Esophagus muscularis mucosa (tissue), 4 donors: Measurements from ENCODE around the gene MRPL41. TPM values are rescaled to one million over a fixed set of nuclear protein-coding genes. Genes with fewer than 3 reads are reported as not detected.
A peak's percentile ranks its signal among the peaks of the same experiment; 100 is the strongest.

Experiments
- DNase-seq: peaks from one replicate; pipeline ENCODE4 v3.0.0-alpha.2; 2017; ENCODE audit errors: extremely low spot score
- H3K27ac ChIP-seq, 4 donors: fragments of 200-600 bp; sonication (generic); replicated peaks in 1 of 4; 1 replicate in 3 of 4; 2 replicates in 1 of 4; pipeline ENCODE4 v1.5.1; 2016 to 2019; ENCODE audit warnings: mild to moderate bottlenecking in 1 of 4
- H3K27me3 ChIP-seq, 4 donors: fragments of 200-600 bp; sonication (generic); one replicate each; pipeline versions ENCODE4 v1.5.1 to v1.6.0; 2016 to 2019
- H3K36me3 ChIP-seq, 4 donors: fragments of 200-600 bp; sonication (generic); one replicate each; pipeline ENCODE4 v1.5.1; 2016 to 2019
- H3K4me1 ChIP-seq, 4 donors: fragments of 200-600 bp; sonication (generic); one replicate each; pipeline ENCODE4 v1.5.1; 2016 to 2019
- H3K4me3 ChIP-seq, 4 donors: fragments of 200-600 bp; sonication (generic); 1 replicate in 2 of 4; 2 replicates in 2 of 4; pipeline ENCODE4 v1.5.1; 2016 to 2019; ENCODE audit warnings: mild to moderate bottlenecking in 4 of 4, moderate library complexity in 1 of 4
- H3K9me3 ChIP-seq, 4 donors: fragments of 200-600 bp; sonication (generic); 1 replicate in 3 of 4; 2 replicates in 1 of 4; pipeline ENCODE4 v1.5.1; 2016 to 2019
- EP300 ChIP-seq: sonication (generic); formaldehyde crosslinking; IDR thresholded peaks from one replicate; pipeline ENCODE4 v1.6.1; 2017; ENCODE audit warnings: antibody characterized with exemption
- POLR2A ChIP-seq: fragments of 450-650 bp; IDR thresholded peaks from one replicate; pipeline ENCODE4 v1.6.1; 2017; ENCODE audit warnings: antibody characterized with exemption, moderate library complexity, mild to moderate bottlenecking, low read depth
- POLR2AphosphoS5 ChIP-seq, 2 donors: sonication (generic); formaldehyde crosslinking; IDR thresholded peaks; one replicate each; pipeline ENCODE4 v1.6.1; 2017; ENCODE audit warnings: antibody characterized with exemption in 2 of 2
- WGBS: methylation state at CpG from one replicate; pipeline ENCODE4 v1.1.5; 2018; 5-methylcytosine and 5-hydroxymethylcytosine counted together
- intact Hi-C: fragments of 100-400 bp; cut with DNase I; formaldehyde crosslinking; loops from one replicate; pipeline ENCODE4 v1.15.1; 2023
- total RNA-seq, 4 donors: library from RNA; depleted of rRNA; stranded (reverse); fragments of >200 nt; gene quantifications; one replicate each; pipeline versions ENCODE4 v1.1.0 to v1.2.1, GENCODE V29; 2016
- TF ChIP-seq, protein P1 (sequence below), 3 experiments: fragments of 200-600 bp in 2 of 3; fragments of 450-650 bp in 1 of 3; sonication (generic) in 2 of 3; IDR thresholded peaks; one replicate each; pipeline ENCODE4 v1.5.1; 2017 to 2019; ENCODE audit warnings: antibody characterized with exemption in 3 of 3, mild to moderate bottlenecking in 2 of 3, moderate library complexity in 1 of 3

MRPL41 gene
- total RNA-seq, 4 donors from 2014 or later: 59.8 to 83.8 (median 78.2) TPM

DNA sequence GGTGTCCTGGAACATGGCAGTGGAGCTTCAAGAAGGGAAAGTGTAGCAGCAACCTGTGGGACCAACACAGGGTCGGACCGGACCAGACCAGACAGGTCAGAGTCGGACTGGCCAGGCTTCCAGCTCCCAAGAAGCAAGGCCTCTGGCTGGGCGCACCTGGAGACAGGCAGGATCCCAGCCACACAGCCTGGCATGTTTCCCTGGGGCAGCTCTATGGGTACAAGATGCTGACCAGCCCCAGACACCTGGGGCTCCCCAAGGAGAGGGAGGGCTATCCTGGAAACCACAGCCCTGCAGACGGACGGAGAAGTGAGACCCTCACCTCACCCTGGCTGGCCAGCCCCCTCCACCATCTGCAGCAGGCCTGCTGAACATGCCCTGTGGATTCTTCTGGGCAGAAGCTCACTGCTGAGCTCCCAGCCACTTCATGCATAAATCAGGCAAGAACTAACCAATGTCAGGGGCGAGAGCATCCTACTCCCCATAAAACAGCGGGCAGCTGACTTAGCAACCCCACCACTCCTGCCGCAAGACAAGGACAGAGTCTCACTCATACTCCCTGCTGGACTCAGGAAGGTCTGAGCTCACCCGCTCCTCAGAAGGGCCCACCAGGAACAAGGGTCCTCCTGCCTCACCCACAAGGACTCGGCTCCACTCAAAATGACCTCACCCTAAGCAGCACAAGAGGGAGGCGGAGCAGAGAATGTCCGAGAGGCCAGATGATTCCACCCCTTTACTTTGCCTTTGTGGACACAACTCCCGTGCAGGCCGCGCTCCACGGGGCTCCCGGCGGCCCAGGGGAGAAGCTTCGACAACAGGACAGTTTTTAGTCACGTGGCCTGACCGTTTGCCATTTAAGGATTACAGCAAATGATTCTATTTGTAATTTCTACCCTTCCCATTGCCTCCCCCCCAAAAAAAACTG is 29.9 kb downstream of the MRPL41 start:
- 88% methylated on average over 15 of the region's 22 CpGs for WGBS

DNA sequence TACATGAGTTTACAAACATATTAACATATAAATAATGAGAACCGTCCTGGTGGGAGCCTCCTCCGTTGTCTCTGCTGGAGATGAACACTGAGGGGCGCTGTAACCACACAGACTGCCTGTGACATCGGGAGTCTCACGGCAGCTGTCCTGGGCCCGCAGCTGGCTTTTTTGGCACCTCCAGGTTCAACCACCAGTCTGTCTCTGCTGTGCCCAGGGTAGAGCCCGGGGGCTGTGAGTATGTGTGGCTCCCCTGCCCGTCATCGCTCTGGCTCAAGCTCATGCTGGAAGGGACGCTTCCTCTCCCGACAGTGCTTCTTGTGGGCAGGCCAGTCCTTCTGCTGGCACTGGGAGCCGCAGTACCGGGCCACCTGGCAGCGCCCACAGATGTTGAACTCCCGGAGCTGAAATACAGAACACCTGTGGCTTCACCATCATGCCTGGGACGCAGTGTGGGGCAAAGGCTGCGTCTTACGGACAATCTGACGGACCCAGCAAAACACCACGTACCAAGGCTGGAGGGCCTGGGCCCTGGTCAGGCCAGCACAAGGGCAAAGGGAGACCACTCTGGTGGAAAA is 30.7 kb downstream of the MRPL41 start:
- Histone ChIP-seq H3K27me3 (no peaks in the 10 kb centered on the region), H3K9me3 (no peaks in the 10 kb centered on the region), H3K4me1 (peaks cover 15 to 35% (median 27%) of the 10 kb centered on the region in 4 donors), H3K4me3 (no peak overlapping the region), H3K36me3 (peaks cover 18 to 69% (median 57%) of the 10 kb centered on the region in 4 donors), H3K27ac (no peak overlapping the region)
- intact Hi-C loops: no loop called here
- WGBS: 73% methylated on average over 11 of the region's 20 CpGs
- TF ChIP-seq POLR2AphosphoS5 (IDR thresholded peaks at IDR 0.05): no peak
- TF ChIP-seq, protein P1, sequence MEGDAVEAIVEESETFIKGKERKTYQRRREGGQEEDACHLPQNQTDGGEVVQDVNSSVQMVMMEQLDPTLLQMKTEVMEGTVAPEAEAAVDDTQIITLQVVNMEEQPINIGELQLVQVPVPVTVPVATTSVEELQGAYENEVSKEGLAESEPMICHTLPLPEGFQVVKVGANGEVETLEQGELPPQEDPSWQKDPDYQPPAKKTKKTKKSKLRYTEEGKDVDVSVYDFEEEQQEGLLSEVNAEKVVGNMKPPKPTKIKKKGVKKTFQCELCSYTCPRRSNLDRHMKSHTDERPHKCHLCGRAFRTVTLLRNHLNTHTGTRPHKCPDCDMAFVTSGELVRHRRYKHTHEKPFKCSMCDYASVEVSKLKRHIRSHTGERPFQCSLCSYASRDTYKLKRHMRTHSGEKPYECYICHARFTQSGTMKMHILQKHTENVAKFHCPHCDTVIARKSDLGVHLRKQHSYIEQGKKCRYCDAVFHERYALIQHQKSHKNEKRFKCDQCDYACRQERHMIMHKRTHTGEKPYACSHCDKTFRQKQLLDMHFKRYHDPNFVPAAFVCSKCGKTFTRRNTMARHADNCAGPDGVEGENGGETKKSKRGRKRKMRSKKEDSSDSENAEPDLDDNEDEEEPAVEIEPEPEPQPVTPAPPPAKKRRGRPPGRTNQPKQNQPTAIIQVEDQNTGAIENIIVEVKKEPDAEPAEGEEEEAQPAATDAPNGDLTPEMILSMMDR (IDR thresholded peaks at IDR 0.05): peak in 1 of 3 experiments; percentile 12
- DNase-seq: no peak

More for the DNA sequence above, 29.9 kb downstream of the MRPL41 start:
- H3K27ac ChIP-seq: no peak overlapping the region
- H3K4me1 ChIP-seq: peaks cover 23 to 42% (median 34%) of the 10 kb centered on the region in 4 donors
- DNase-seq: no peak
- TF ChIP-seq, protein P1 (IDR thresholded peaks at IDR 0.05): no peak
- TF ChIP-seq POLR2AphosphoS5 (IDR thresholded peaks at IDR 0.05) (no peak), EP300 (no peak), POLR2A (no peak)
- intact Hi-C loops: no loop called here
- no peaks in the 10 kb centered on the region for H3K27me3 ChIP-seq
- peaks cover 12 to 61% (median 50%) of the 10 kb centered on the region in 4 donors for H3K36me3 ChIP-seq
- no peaks in the 10 kb centered on the region for H3K9me3 ChIP-seq
- H3K4me3 ChIP-seq: no peak overlapping the region

- Histone ChIP-seq H3K27ac (no peak overlapping the region), H3K27me3 (no peaks in the 10 kb centered on the region), H3K4me1 (peaks cover 7 to 33% (median 21%) of the 10 kb centered on the region in 4 donors), H3K9me3 (no peaks in the 10 kb centered on the region), H3K4me3 (no peak overlapping the region), H3K36me3 (peaks cover 19 to 78% (median 67%) of the 10 kb centered on the region in 4 donors)
- intact Hi-C loops: no loop called here
- no peak for DNase-seq
- no peak for TF ChIP-seq POLR2A
- WGBS: 89% methylated on average over 13 of the region's 14 CpGs
Observed at GRCh38 chr9:137583347-137583746, 31.7 kb downstream of the MRPL41 start.

GRCh38 chr9:137583957-137584356 is 32.3 kb downstream of the MRPL41 start:
- peaks cover 19 to 81% (median 69%) of the 10 kb centered on the region in 4 donors for H3K36me3 ChIP-seq
- WGBS: 85% methylated on average over 4 of the region's 8 CpGs

More at GRCh38 chr9:137583957-137584356, 32.3 kb downstream of the MRPL41 start:
- H3K27ac ChIP-seq: no peak overlapping the region
- intact Hi-C loops: no loop called here
- H3K9me3 ChIP-seq: no peaks in the 10 kb centered on the region
- H3K4me3 ChIP-seq: no peak overlapping the region
- DNase-seq: no peak
- no peaks in the 10 kb centered on the region for H3K27me3 ChIP-seq
- no peak for TF ChIP-seq POLR2AphosphoS5 (IDR thresholded peaks at IDR 0.05)
- no peak for TF ChIP-seq POLR2A
- TF ChIP-seq, protein P1 (IDR thresholded peaks at IDR 0.05): no peak
- TF ChIP-seq EP300: no peak
- H3K4me1 ChIP-seq: peaks cover 9 to 39% (median 26%) of the 10 kb centered on the region in 4 donors
